Testis (tissue), 3 donors: ENCODE results near the gene WAC. TPM values are rescaled to one million over a fixed set of nuclear protein-coding genes. Genes with fewer than 3 reads are reported as not detected.

Experiments used
- DNase-seq: peaks from one replicate; pipeline ENCODE4 v3.0.0-alpha.2; 2019
- H3K27ac ChIP-seq, 2 donors: fragments of 200-600 bp; sonication (generic); one replicate each; pipeline ENCODE4 v1.5.1; 2019
- H3K27me3 ChIP-seq: fragments of 200-600 bp; sonication (generic); one replicate; pipeline ENCODE4 v1.5.1; 2019
- H3K36me3 ChIP-seq: fragments of 200-600 bp; sonication (generic); one replicate; pipeline ENCODE4 v1.5.1; 2017; ENCODE audit warnings: low read depth; ENCODE audit errors: missing control alignments
- H3K4me1 ChIP-seq: fragments of 200-600 bp; sonication (generic); one replicate; pipeline ENCODE4 v1.5.1; 2019
- H3K4me3 ChIP-seq, 2 donors: fragments of 200-600 bp; sonication (generic); one replicate each; pipeline ENCODE4 v1.5.1; 2017 to 2019
- H3K9me3 ChIP-seq: fragments of 200-600 bp; sonication (generic); one replicate; pipeline ENCODE4 v1.5.1; 2017
- POLR2A ChIP-seq: fragments of 450-650 bp; IDR thresholded peaks from one replicate; pipeline ENCODE4 v1.6.1; 2017; ENCODE audit warnings: antibody characterized with exemption, mild to moderate bottlenecking, moderate library complexity
- WGBS, 2 donors: methylation state at CpG; one replicate each; pipeline ENCODE4 v1.1.5; 2018; 5-methylcytosine and 5-hydroxymethylcytosine counted together
- intact Hi-C: fragments of 100-400 bp; cut with DNase I; formaldehyde crosslinking; loops from one replicate; pipeline ENCODE4 v1.15.1; 2023; ENCODE audit warnings: low total_unique reads
- polyA plus RNA-seq: library from polyadenylated mRNA; stranded (reverse); fragments of 350-450 nt; fragmentation: Illumina TruSeq; extraction: RNeasy Lipid Tissue Mini Kit (QIAGEN cat#74804); gene quantifications from one replicate; pipeline ENCODE4 v1.2.3, GENCODE V29; 2014; ENCODE audit warnings: low read depth, low replicate concordance; ENCODE audit not compliant: insufficient read depth
- total RNA-seq, 2 donors: library from RNA; depleted of rRNA; stranded (reverse); fragments of >200 nt; gene quantifications; one replicate each; pipeline ENCODE4 v1.2.3, GENCODE V29; 2016
- TF ChIP-seq, protein P1 (sequence below), 3 experiments: fragments of 450-650 bp in 2 of 3; fragments of 200-600 bp in 1 of 3; sonication (generic) in 1 of 3; IDR thresholded peaks; one replicate each; pipeline ENCODE4 v1.5.1; 2016 to 2019; ENCODE audit warnings: antibody characterized with exemption in 3 of 3, mild to moderate bottlenecking in 2 of 3, moderate library complexity in 1 of 3

WAC gene
- total and polyA plus RNA-seq, 3 donors from 2014 or later: 130 to 174 (median 166) TPM

DNA sequence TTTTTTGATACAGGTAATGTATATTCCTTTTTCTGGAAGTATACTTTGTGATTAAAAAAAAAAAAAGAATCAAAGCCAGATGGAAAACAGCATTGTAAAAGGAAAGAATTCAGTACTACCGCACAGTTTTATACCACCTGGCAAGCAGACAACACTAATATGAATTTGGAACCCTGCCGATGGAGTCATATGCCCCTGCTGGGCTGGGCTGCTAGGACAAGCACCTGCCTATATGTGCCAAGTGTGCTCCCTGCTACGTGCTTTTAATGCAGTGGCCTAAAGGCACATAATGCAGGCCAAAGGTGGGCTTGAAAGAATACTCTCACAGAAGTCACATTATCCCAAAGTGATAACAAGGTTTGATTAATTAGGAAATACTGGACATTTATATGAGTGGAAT is 29.8 kb upstream of the WAC start:
- no peaks in the 10 kb centered on the region for H3K27me3 ChIP-seq
- no peaks in the 10 kb centered on the region for H3K9me3 ChIP-seq
- TF ChIP-seq, protein P1, sequence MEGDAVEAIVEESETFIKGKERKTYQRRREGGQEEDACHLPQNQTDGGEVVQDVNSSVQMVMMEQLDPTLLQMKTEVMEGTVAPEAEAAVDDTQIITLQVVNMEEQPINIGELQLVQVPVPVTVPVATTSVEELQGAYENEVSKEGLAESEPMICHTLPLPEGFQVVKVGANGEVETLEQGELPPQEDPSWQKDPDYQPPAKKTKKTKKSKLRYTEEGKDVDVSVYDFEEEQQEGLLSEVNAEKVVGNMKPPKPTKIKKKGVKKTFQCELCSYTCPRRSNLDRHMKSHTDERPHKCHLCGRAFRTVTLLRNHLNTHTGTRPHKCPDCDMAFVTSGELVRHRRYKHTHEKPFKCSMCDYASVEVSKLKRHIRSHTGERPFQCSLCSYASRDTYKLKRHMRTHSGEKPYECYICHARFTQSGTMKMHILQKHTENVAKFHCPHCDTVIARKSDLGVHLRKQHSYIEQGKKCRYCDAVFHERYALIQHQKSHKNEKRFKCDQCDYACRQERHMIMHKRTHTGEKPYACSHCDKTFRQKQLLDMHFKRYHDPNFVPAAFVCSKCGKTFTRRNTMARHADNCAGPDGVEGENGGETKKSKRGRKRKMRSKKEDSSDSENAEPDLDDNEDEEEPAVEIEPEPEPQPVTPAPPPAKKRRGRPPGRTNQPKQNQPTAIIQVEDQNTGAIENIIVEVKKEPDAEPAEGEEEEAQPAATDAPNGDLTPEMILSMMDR (IDR thresholded peaks at IDR 0.05): no peak
- TF ChIP-seq POLR2A: no peak
- no peak overlapping the region for H3K4me3 ChIP-seq
- intact Hi-C loops: no loop called here
- H3K4me1 ChIP-seq: no peaks in the 10 kb centered on the region
- H3K27ac ChIP-seq: no peak overlapping the region
- WGBS, 2 donors: 53 to 71% methylated on average over 3 of the region's 3 CpGs
- no peaks in the 10 kb centered on the region for H3K36me3 ChIP-seq
- no peak for DNase-seq

DNA sequence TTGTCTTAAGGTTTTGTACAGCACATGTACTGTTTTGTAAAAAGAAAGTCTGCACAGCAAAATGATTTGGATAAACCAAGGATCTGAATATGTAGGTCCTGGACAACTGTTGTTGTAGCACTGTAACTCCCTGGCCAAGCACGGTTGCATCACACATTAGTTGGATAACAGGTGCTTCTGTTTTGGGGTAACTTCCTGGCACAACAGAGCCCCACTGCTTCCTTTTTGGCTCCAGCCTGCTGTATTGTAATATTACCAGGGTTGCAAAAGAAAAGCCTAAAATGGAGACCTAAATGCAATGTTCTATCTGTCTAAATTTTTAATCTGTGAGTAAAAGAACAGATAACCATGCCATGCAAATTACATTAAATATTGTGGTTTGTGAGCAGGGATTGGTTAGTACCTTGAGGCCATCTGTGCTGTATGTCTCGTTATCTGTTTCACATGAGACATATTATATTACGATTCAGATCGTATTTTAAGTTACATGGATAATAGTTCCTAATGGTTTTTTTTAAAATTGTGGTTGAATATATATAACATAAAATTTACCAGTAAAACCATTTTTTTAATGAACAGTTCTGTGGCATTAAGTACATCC is 27.5 kb upstream of the WAC start:
- 76 to 83% methylated on average over 4 of the region's 4 CpGs for WGBS, 2 donors
- no peaks in the 10 kb centered on the region for H3K36me3 ChIP-seq
- intact Hi-C loops: no loop called here

DNA sequence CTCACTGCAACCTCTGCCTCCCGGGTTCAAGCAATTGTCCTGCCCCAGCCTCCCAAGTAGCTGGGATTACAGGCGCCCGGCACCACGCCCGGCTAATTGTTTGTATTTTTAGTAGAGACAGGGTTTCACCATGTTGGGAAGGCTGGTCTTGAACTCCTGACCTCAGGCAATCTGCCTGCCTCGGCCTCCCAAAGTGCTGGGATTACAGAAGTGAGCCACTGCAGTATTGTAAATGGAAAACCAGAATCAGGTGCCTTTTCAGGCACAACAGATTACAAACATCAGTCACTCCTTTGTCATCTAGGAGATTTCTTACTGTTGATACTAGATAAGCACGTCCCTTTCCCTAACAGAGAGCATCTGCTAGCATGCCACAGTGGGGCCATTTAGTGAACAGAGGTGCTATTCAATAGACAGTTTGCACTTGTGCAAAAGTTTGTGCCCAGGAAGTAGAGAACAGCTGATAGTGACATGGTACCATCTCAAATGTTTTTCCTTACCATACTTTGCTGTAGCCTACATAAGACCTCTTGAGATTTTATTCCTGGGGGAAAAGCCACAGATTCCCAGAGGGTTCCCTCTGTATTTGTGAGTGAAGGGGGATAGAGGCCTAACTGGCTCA is 24.5 kb upstream of the WAC start:
- Histone ChIP-seq H3K27ac (no peak overlapping the region), H3K4me3 (no peak overlapping the region), H3K4me1 (no peaks in the 10 kb centered on the region), H3K36me3 (no peaks in the 10 kb centered on the region), H3K9me3 (no peaks in the 10 kb centered on the region), H3K27me3 (no peaks in the 10 kb centered on the region)
- intact Hi-C loops: no loop called here
- no peak for DNase-seq
- 86 to 91% methylated on average over 7 of the region's 7 CpGs for WGBS, 2 donors
- TF ChIP-seq, protein P1 (IDR thresholded peaks at IDR 0.05): no peak
- TF ChIP-seq POLR2A: no peak

More for the DNA sequence above, 27.5 kb upstream of the WAC start:
- no peaks in the 10 kb centered on the region for H3K27me3 ChIP-seq
- no peak for TF ChIP-seq POLR2A
- TF ChIP-seq, protein P1 (IDR thresholded peaks at IDR 0.05): no peak
- no peak overlapping the region for H3K4me3 ChIP-seq
- H3K4me1 ChIP-seq: no peaks in the 10 kb centered on the region
- H3K27ac ChIP-seq: no peak overlapping the region
- DNase-seq: no peak
- no peaks in the 10 kb centered on the region for H3K9me3 ChIP-seq

DNA sequence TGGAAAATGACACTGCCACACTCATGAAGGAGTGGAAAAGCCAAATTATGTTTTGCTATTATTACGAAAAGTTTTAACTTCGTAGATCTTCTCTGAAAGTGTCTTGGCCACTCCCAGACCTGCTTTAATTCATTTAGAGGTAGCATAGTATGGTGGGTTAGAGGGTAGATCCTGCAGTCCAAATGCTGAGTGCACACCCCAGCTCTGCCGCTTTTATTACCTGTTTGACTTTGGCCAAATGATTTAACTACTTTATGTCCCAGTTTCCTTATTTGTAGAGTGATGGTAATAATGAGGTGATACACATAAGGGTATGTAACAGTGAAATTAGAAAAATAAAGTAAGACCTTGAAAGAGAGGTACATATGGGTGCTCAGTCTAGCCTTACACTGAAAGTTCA is 23.6 kb upstream of the WAC start:
- intact Hi-C loops: no loop called here
- Histone ChIP-seq H3K4me3 (no peak overlapping the region), H3K27me3 (no peaks in the 10 kb centered on the region), H3K36me3 (no peaks in the 10 kb centered on the region), H3K27ac (no peak overlapping the region), H3K9me3 (no peaks in the 10 kb centered on the region), H3K4me1 (no peaks in the 10 kb centered on the region)
- no peak for DNase-seq
- WGBS, 2 donors: 88 to 89% methylated on average over 3 of the region's 3 CpGs
- TF ChIP-seq, protein P1 (IDR thresholded peaks at IDR 0.05): no peak
- no peak for TF ChIP-seq POLR2A

DNA sequence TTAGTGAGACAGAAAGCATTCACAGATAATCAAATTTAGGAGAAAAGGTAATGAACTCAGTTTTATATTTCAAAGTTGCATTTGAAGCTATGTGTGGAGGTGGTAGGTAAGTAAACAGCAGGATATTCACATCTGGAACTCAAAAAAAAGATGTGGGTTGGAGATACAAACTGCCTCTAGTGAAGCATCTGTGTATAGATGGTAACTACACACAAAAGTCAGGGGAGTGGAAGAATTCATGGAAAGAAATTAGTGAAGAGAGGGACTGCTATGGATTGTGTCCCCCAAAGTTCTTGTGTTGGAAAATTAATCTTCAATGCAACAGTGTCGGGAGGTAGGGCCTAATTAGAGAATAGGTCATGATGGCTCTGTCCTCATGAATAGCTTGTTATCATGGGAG is 18.3 kb upstream of the WAC start:
- WGBS, 2 donors: 84 to 100% methylated on average over 1 of the region's 1 CpG
- Histone ChIP-seq H3K4me1 (no peaks in the 10 kb centered on the region), H3K36me3 (no peaks in the 10 kb centered on the region), H3K9me3 (no peaks in the 10 kb centered on the region), H3K27me3 (no peaks in the 10 kb centered on the region), H3K4me3 (no peak overlapping the region), H3K27ac (no peak overlapping the region)
- no peak for DNase-seq
- intact Hi-C loops: no loop called here
- TF ChIP-seq POLR2A: no peak
- TF ChIP-seq, protein P1 (IDR thresholded peaks at IDR 0.05): no peak
